ENCODE data around the gene KRT34.

DNA sequence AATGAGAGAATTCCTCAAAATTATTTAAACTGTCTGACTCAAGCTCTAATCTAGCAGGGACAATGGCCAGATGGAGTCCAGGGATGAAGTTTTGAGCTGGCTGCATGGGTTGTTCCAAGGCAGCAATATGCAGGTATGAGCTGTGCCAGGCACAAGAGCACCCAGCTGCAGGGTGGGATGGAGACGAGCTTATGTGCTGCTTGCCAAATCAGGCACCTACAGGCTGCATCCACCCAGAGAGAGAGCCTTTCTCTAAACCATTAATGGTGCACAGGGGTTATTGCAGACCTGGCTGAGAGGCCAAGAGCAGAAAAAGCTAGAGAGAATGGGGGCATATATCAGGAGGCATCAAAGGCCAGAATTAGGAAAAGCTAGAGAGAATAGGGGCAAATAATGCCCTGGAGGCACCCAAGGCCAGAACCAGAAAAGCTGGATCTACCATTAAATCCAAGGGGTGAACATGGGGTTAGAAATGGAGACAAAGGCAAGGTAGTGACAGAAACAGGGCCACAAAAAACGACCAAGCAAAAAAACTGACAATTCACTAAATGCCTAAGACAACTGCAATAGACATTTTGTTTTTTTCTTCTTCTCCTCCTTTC, 42.4 kb downstream of the KRT34 start:
- TF ChIP-seq POLR2AphosphoS5 (IDR thresholded peaks at IDR 0.05; ENCODE audit: low read depth, low read length) (no peak), TAF1 (IDR thresholded peaks at IDR 0.05; ENCODE audit: borderline replicate concordance, insufficient read depth, low read length) (no peak), SIN3A (IDR thresholded peaks at IDR 0.05; ENCODE audit: borderline replicate concordance, insufficient read depth, low read length) (no peak), FOXP2 (optimal IDR thresholded peaks at IDR 0.05; ENCODE audit: borderline replicate concordance, extremely low read depth, extremely low read length, insufficient read depth) (no peak)
- TF ChIP-seq, protein P1, sequence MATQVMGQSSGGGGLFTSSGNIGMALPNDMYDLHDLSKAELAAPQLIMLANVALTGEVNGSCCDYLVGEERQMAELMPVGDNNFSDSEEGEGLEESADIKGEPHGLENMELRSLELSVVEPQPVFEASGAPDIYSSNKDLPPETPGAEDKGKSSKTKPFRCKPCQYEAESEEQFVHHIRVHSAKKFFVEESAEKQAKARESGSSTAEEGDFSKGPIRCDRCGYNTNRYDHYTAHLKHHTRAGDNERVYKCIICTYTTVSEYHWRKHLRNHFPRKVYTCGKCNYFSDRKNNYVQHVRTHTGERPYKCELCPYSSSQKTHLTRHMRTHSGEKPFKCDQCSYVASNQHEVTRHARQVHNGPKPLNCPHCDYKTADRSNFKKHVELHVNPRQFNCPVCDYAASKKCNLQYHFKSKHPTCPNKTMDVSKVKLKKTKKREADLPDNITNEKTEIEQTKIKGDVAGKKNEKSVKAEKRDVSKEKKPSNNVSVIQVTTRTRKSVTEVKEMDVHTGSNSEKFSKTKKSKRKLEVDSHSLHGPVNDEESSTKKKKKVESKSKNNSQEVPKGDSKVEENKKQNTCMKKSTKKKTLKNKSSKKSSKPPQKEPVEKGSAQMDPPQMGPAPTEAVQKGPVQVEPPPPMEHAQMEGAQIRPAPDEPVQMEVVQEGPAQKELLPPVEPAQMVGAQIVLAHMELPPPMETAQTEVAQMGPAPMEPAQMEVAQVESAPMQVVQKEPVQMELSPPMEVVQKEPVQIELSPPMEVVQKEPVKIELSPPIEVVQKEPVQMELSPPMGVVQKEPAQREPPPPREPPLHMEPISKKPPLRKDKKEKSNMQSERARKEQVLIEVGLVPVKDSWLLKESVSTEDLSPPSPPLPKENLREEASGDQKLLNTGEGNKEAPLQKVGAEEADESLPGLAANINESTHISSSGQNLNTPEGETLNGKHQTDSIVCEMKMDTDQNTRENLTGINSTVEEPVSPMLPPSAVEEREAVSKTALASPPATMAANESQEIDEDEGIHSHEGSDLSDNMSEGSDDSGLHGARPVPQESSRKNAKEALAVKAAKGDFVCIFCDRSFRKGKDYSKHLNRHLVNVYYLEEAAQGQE (IDR thresholded peaks at IDR 0.05; ENCODE audit: insufficient read depth in 1 of 2, low read depth in 2 of 2, low read length in 2 of 2), result no peak
